ENCODE measurements around the gene HNRNPUL2. TPM values are rescaled to one million over a fixed set of nuclear protein-coding genes. Genes with fewer than 3 reads are reported as not detected.

HNRNPUL2 gene
- total and polyA plus RNA-seq, 2 donors (not counting 3 experiments of a cell fraction or from before 2014, with no cell fraction given) = 18.3 to 56.2 TPM

DNA sequence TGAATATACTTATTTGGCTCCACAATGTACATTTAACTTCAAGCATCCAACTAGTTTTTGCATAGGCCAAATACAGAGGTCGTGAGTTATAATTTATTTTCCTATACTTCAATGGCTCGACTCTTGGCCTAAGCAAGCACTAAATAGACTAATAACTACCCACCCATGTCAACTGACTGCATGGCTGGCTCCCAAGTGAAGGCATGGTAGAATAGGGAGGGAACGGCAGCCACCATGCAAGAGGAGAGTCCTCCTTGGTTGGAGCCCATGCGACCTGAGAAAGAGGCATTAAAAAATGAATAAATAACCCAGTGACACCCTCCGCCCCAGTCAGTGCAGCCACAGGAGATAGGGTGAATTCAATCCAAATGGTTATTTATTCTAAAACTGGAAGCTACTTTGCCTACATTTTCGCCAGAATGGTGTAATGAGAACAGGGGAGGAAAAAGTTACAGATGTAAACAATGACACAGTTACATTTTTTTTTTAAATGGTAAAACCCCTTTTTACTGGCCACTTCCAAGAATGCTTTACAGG is 14.9 kb downstream of the HNRNPUL2 start:
- Histone ChIP-seq H3K9me3 (replicated peaks; ENCODE audit: control insufficient read depth, insufficient read depth, low read length) (no peaks in the 10 kb centered on the region), H3K27me3 (ENCODE audit: control insufficient read depth in 2 of 2, insufficient read depth in 2 of 2, low read length in 2 of 2) (no peaks in the 10 kb centered on the region), H4K20me1 (replicated peaks; ENCODE audit: control insufficient read depth, extremely low read depth, insufficient read depth, low read length) (no peaks in the 10 kb centered on the region), H3K79me2 (ENCODE audit: control insufficient read depth, insufficient read depth, low read length) (peaks cover 13% of the 10 kb centered on the region), H3K4me2 (ENCODE audit: insufficient read depth, low read length) (no peak overlapping the region), H2AFZ (ENCODE audit: low read depth, low read length) (no peak overlapping the region), H3K4me1 (ENCODE audit: control insufficient read depth, extremely low read depth, insufficient read depth, low read length) (peaks cover 12% of the 10 kb centered on the region), H3K4me3 (replicated peaks in 1 of 3; ENCODE audit: insufficient read depth in 1 of 3, low read depth in 1 of 3, low read length in 3 of 3) (no peak overlapping the region), H3K9ac (replicated peaks; ENCODE audit: extremely low read depth, insufficient read depth, low read length) (no peak overlapping the region), H3K36me3 (ENCODE audit: control insufficient read depth in 2 of 2, extremely low read depth in 1 of 2, insufficient read depth in 2 of 2, low read length in 2 of 2) (peaks cover 28 to 32% of the 10 kb centered on the region in 2 experiments), H3K9me1 (replicated peaks; ENCODE audit: control insufficient read depth, extremely low read depth, insufficient read depth, low read length) (no peaks in the 10 kb centered on the region), H3K27ac (ENCODE audit: insufficient read depth, low read depth, low read length) (no peak overlapping the region)
- TF ChIP-seq, protein P1, sequence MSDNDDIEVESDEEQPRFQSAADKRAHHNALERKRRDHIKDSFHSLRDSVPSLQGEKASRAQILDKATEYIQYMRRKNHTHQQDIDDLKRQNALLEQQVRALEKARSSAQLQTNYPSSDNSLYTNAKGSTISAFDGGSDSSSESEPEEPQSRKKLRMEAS (IDR thresholded peaks at IDR 0.05; ENCODE audit: insufficient read depth, insufficient read length) = no peak
- TF ChIP-seq MYC (IDR thresholded peaks at IDR 0.05; ENCODE audit: low read depth, low read length) = no peak
- TF ChIP-seq JUN (IDR thresholded peaks at IDR 0.05; ENCODE audit: borderline replicate concordance, insufficient read depth, insufficient read length, low read depth) = no peak
- TF ChIP-seq, protein P2, sequence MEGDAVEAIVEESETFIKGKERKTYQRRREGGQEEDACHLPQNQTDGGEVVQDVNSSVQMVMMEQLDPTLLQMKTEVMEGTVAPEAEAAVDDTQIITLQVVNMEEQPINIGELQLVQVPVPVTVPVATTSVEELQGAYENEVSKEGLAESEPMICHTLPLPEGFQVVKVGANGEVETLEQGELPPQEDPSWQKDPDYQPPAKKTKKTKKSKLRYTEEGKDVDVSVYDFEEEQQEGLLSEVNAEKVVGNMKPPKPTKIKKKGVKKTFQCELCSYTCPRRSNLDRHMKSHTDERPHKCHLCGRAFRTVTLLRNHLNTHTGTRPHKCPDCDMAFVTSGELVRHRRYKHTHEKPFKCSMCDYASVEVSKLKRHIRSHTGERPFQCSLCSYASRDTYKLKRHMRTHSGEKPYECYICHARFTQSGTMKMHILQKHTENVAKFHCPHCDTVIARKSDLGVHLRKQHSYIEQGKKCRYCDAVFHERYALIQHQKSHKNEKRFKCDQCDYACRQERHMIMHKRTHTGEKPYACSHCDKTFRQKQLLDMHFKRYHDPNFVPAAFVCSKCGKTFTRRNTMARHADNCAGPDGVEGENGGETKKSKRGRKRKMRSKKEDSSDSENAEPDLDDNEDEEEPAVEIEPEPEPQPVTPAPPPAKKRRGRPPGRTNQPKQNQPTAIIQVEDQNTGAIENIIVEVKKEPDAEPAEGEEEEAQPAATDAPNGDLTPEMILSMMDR (IDR thresholded peaks at IDR 0.05; ENCODE audit: extremely low read depth in 1 of 2, insufficient read depth in 1 of 2, low read depth in 1 of 2, low read length in 2 of 2) = no peak
- no peak for TF ChIP-seq FOS (IDR thresholded peaks at IDR 0.05; ENCODE audit: borderline replicate concordance, insufficient read depth, low read length)
- TF ChIP-seq POLR2AphosphoS5 (IDR thresholded peaks at IDR 0.05; ENCODE audit: insufficient read depth, low read depth, low read length) = no peak
- TF ChIP-seq GATA2 (IDR thresholded peaks at IDR 0.05; ENCODE audit: insufficient read depth, insufficient read length, low read depth, low read length) = no peak
- POLR2A ChIA-PET = interaction anchor here (0.6 to 1.0 kb wide), 2 partner anchors 14 to 111 kb away, joined by 4 to 5 read pairs; partner anchors contain the start of genes HNRNPUL2 and MTA2
- FAIRE-seq = no peak
- dilution Hi-C loops (cut with MboI; ENCODE audit: extremely low pct_ligation_motif_present, low sequenced_read_pairs) = no loop called here
- intact Hi-C loops (cut with micrococcal nuclease) = no loop called here
- CTCF ChIA-PET = no interaction called here
- no peak for DNase-seq (ENCODE audit: low read depth, low spot score)
- no TSS peak for BruUV-seq (replicated peaks)
